ENCODE data around the gene SLC25A10.

The SLC25A10 gene

GRCh38 chr17:81676906-81677305, 35.2 kb upstream of the SLC25A10 start:
- H3K4me1 ChIP-seq (ENCODE audit: control insufficient read depth in 1 of 2, insufficient read depth in 2 of 2, low read length in 2 of 2) = no peaks in the 10 kb centered on the region
- no peak overlapping the region for H3K27ac ChIP-seq (ENCODE audit: low read length)
- no peaks in the 10 kb centered on the region for H3K27me3 ChIP-seq (ENCODE audit: low read depth, low read length)
- H3K36me3 ChIP-seq (ENCODE audit: control insufficient read depth in 1 of 2, insufficient read depth in 2 of 2, low read length in 2 of 2) = peaks cover 8 to 38% of the 10 kb centered on the region in 2 donors
- H3K4me3 ChIP-seq (ENCODE audit: low read depth in 1 of 2, low read length in 2 of 2) = no peak overlapping the region
- H3K9me3 ChIP-seq (ENCODE audit: control insufficient read depth in 1 of 2, low read length in 2 of 2) = no peaks in the 10 kb centered on the region

GRCh38 chr17:81680150-81680549, 31.9 kb upstream of the SLC25A10 start:
- peaks cover 7 to 20% of the 10 kb centered on the region in 2 donors for H3K4me1 ChIP-seq (ENCODE audit: control insufficient read depth in 1 of 2, insufficient read depth in 2 of 2, low read length in 2 of 2)
- H3K27me3 ChIP-seq (ENCODE audit: low read depth, low read length) = no peaks in the 10 kb centered on the region
- H3K9me3 ChIP-seq (ENCODE audit: control insufficient read depth in 1 of 2, low read length in 2 of 2) = no peaks in the 10 kb centered on the region
- no peak overlapping the region for H3K4me3 ChIP-seq (ENCODE audit: low read depth in 1 of 2, low read length in 2 of 2)
- no peak overlapping the region for H3K27ac ChIP-seq (ENCODE audit: low read length)
- peaks cover 0 to 17% of the 10 kb centered on the region in 2 donors for H3K36me3 ChIP-seq (ENCODE audit: control insufficient read depth in 1 of 2, insufficient read depth in 2 of 2, low read length in 2 of 2)

DNA sequence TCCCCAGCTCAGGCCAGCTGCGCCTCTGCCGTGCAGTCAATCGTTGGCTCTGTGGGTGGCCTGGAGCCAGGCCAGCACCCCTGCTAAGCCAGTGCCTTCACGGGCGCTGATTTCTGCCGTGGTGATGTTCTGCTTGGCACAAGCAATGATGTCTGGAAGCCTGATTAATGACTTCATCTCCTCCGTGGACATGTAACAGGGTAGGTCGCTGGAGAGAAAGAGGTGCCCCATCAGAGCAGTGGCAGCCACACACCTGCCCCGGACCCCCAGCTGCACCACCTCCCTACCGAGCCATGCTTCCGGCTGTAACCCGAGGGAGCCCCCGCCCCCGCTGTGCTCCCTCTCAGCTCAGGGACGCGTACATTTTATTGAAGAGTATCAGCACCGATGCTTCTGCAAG, 30.4 kb upstream of the SLC25A10 start:
- Histone ChIP-seq H3K9me3 (ENCODE audit: control insufficient read depth in 1 of 2, low read length in 2 of 2) (no peaks in the 10 kb centered on the region), H3K27ac (ENCODE audit: low read length) (no peak overlapping the region), H3K4me1 (ENCODE audit: control insufficient read depth in 1 of 2, insufficient read depth in 2 of 2, low read length in 2 of 2) (peaks cover 9 to 25% of the 10 kb centered on the region in 2 donors), H3K27me3 (ENCODE audit: low read depth, low read length) (no peaks in the 10 kb centered on the region), H3K36me3 (ENCODE audit: control insufficient read depth in 1 of 2, insufficient read depth in 2 of 2, low read length in 2 of 2) (peaks cover 6 to 23% of the 10 kb centered on the region in 2 donors), H3K4me3 (ENCODE audit: low read depth in 1 of 2, low read length in 2 of 2) (no peak overlapping the region)

DNA sequence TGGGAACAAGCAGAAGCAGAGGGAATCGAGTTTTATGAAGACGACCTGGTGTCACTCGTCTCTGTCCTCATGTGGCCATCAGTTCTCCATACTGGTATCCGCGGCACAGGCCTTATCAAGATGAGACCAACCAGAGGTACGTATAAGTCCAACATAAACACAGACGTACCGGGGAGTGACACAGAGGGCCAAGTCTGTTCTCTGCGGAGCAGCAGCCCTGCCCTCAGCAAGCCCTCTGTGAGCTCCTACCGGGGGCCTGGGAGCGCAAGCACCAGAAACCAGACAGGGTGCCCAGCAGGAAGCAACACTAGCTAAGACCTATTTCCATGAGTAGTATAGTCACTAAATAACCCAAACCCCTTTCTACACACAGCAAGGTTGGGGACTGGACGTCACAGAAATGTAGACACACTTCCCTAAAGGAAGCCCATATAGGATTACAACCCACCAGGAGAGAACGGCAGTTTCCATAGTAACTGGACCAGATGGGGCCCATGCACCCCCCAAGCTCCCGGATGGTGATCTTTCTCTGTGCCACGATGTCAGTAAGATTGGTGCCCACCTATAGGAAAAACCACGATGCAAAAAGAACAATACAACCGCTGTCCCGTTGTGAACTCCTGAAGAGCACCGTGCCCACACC, 29.4 kb upstream of the SLC25A10 start:
- H3K36me3 ChIP-seq (ENCODE audit: control insufficient read depth in 1 of 2, insufficient read depth in 2 of 2, low read length in 2 of 2) = peaks cover 14 to 33% of the 10 kb centered on the region in 2 donors
- no peaks in the 10 kb centered on the region for H3K9me3 ChIP-seq (ENCODE audit: control insufficient read depth in 1 of 2, low read length in 2 of 2)
- H3K4me1 ChIP-seq (ENCODE audit: control insufficient read depth in 1 of 2, insufficient read depth in 2 of 2, low read length in 2 of 2) = peaks cover 9 to 25% of the 10 kb centered on the region in 2 donors
- H3K27me3 ChIP-seq (ENCODE audit: low read depth, low read length) = no peaks in the 10 kb centered on the region
- peak overlapping the region; percentile 56 for H3K27ac ChIP-seq (ENCODE audit: low read length)
- peak overlapping the region; percentile 81 to 82 for H3K4me3 ChIP-seq (ENCODE audit: low read depth in 1 of 2, low read length in 2 of 2)

GRCh38 chr17:81683208-81683583, 28.9 kb upstream of the SLC25A10 start:
- Histone ChIP-seq H3K27me3 (ENCODE audit: low read depth, low read length) (no peaks in the 10 kb centered on the region), H3K4me3 (ENCODE audit: low read depth in 1 of 2, low read length in 2 of 2) (peak overlapping the region; percentile 81 to 82), H3K27ac (ENCODE audit: low read length) (peak overlapping the region; percentile 56), H3K9me3 (ENCODE audit: control insufficient read depth in 1 of 2, low read length in 2 of 2) (no peaks in the 10 kb centered on the region), H3K4me1 (ENCODE audit: control insufficient read depth in 1 of 2, insufficient read depth in 2 of 2, low read length in 2 of 2) (peaks cover 9 to 25% of the 10 kb centered on the region in 2 donors), H3K36me3 (ENCODE audit: control insufficient read depth in 1 of 2, insufficient read depth in 2 of 2, low read length in 2 of 2) (peaks cover 15 to 38% of the 10 kb centered on the region in 2 donors)

GRCh38 chr17:81683584-81684441, 28.3 kb upstream of the SLC25A10 start, which contains the start of the genes ARL16 and HGS:
ARL16 (minus strand) TSS chr17:81683797; CDS start chr17:81683753, 44 bp downstream.
HGS (plus strand) TSS chr17:81684011; CDS start chr17:81684067, 56 bp downstream.
- H3K36me3 ChIP-seq (ENCODE audit: control insufficient read depth in 1 of 2, insufficient read depth in 2 of 2, low read length in 2 of 2) = peaks cover 21 to 44% of the 10 kb centered on the region in 2 donors
- H3K4me1 ChIP-seq (ENCODE audit: control insufficient read depth in 1 of 2, insufficient read depth in 2 of 2, low read length in 2 of 2) = peaks cover 9 to 25% of the 10 kb centered on the region in 2 donors
- peak within 1 kb of the TSS; percentile 56 for H3K27ac ChIP-seq (ENCODE audit: low read length)
- no peaks in the 10 kb centered on the region for H3K27me3 ChIP-seq (ENCODE audit: low read depth, low read length)
- no peaks in the 10 kb centered on the region for H3K9me3 ChIP-seq (ENCODE audit: control insufficient read depth in 1 of 2, low read length in 2 of 2)
- peak within 1 kb of the TSS; percentile 81 to 82 for H3K4me3 ChIP-seq (ENCODE audit: low read depth in 1 of 2, low read length in 2 of 2)

GRCh38 chr17:81684442-81684911, 27.6 kb upstream of the SLC25A10 start:
- H3K9me3 ChIP-seq (ENCODE audit: control insufficient read depth in 1 of 2, low read length in 2 of 2) = no peaks in the 10 kb centered on the region
- H3K27me3 ChIP-seq (ENCODE audit: low read depth, low read length) = no peaks in the 10 kb centered on the region
- peaks cover 25 to 50% of the 10 kb centered on the region in 2 donors for H3K36me3 ChIP-seq (ENCODE audit: control insufficient read depth in 1 of 2, insufficient read depth in 2 of 2, low read length in 2 of 2)
- peaks cover 9 to 25% of the 10 kb centered on the region in 2 donors for H3K4me1 ChIP-seq (ENCODE audit: control insufficient read depth in 1 of 2, insufficient read depth in 2 of 2, low read length in 2 of 2)
- H3K27ac ChIP-seq (ENCODE audit: low read length) = peak overlapping the region; percentile 53
- H3K4me3 ChIP-seq (ENCODE audit: low read depth in 1 of 2, low read length in 2 of 2) = peak overlapping the region; percentile 81 to 82

- Histone ChIP-seq H3K9me3 (ENCODE audit: control insufficient read depth in 1 of 2, low read length in 2 of 2) (no peaks in the 10 kb centered on the region), H3K36me3 (ENCODE audit: control insufficient read depth in 1 of 2, insufficient read depth in 2 of 2, low read length in 2 of 2) (peaks cover 25 to 50% of the 10 kb centered on the region in 2 donors), H3K4me3 (ENCODE audit: low read depth in 1 of 2, low read length in 2 of 2) (peak overlapping the region; percentile 81 to 82), H3K4me1 (ENCODE audit: control insufficient read depth in 1 of 2, insufficient read depth in 2 of 2, low read length in 2 of 2) (peaks cover 9 to 25% of the 10 kb centered on the region in 2 donors), H3K27ac (ENCODE audit: low read length) (peak overlapping the region; percentile 53), H3K27me3 (ENCODE audit: low read depth, low read length) (no peaks in the 10 kb centered on the region)
Measured at GRCh38 chr17:81685108-81685507, 27.0 kb upstream of the SLC25A10 start.

GRCh38 chr17:81686614-81687013, 25.5 kb upstream of the SLC25A10 start:
- Histone ChIP-seq H3K9me3 (ENCODE audit: control insufficient read depth in 1 of 2, low read length in 2 of 2) (no peaks in the 10 kb centered on the region), H3K27me3 (ENCODE audit: low read depth, low read length) (no peaks in the 10 kb centered on the region), H3K27ac (ENCODE audit: low read length) (no peak overlapping the region), H3K36me3 (ENCODE audit: control insufficient read depth in 1 of 2, insufficient read depth in 2 of 2, low read length in 2 of 2) (peaks cover 33 to 60% of the 10 kb centered on the region in 2 donors), H3K4me3 (ENCODE audit: low read depth in 1 of 2, low read length in 2 of 2) (no peak overlapping the region), H3K4me1 (ENCODE audit: control insufficient read depth in 1 of 2, insufficient read depth in 2 of 2, low read length in 2 of 2) (peaks cover 9 to 25% of the 10 kb centered on the region in 2 donors)

GRCh38 chr17:81687770-81688541, 24.1 kb upstream of the SLC25A10 start:
- H3K4me3 ChIP-seq (ENCODE audit: low read depth in 1 of 2, low read length in 2 of 2) = no peak overlapping the region
- peaks cover 39 to 72% of the 10 kb centered on the region in 2 donors for H3K36me3 ChIP-seq (ENCODE audit: control insufficient read depth in 1 of 2, insufficient read depth in 2 of 2, low read length in 2 of 2)
- no peaks in the 10 kb centered on the region for H3K9me3 ChIP-seq (ENCODE audit: control insufficient read depth in 1 of 2, low read length in 2 of 2)
- no peaks in the 10 kb centered on the region for H3K27me3 ChIP-seq (ENCODE audit: low read depth, low read length)
- peaks cover 9 to 16% of the 10 kb centered on the region in 2 donors for H3K4me1 ChIP-seq (ENCODE audit: control insufficient read depth in 1 of 2, insufficient read depth in 2 of 2, low read length in 2 of 2)
- no peak overlapping the region for H3K27ac ChIP-seq (ENCODE audit: low read length)
